NCI-H526 treated with DMSO at 0.1 percent for 48 hours (cell line): ENCODE measurements around the gene FAM117B.

Experiments
- DNase-seq: peaks from one replicate; lab custom pipeline; 2025; lab: John Stamatoyannopoulos, UW

Gene FAM117B

GRCh38 chr2:202814226-202814625 is 179.5 kb downstream of the FAM117B start:
- DNase-seq, result no peak

- no peak for DNase-seq
Measured at GRCh38 chr2:202815548-202816360, 181.0 kb downstream of the FAM117B start.

GRCh38 chr2:202817771-202818170 is 183.0 kb downstream of the FAM117B start:
- no peak for DNase-seq

- DNase-seq, result no peak
Measured at GRCh38 chr2:202818321-202818720, 183.6 kb downstream of the FAM117B start.
